Chondrocyte (in vitro differentiated cells): Measurements from ENCODE around the gene KAZALD1. TPM values are rescaled to one million over a fixed set of nuclear protein-coding genes. Genes with fewer than 3 reads are reported as not detected.

Experiments
- DNase-seq: peaks from one replicate; pipeline ENCODE4 v3.0.0; 2021; ENCODE audit warnings: mixed read lengths, low spot score
- H3K27ac Mint-ChIP-seq: one replicate; pipeline ENCODE4 v1.8.0; 2021; ENCODE audit warnings: mild to moderate bottlenecking, moderate library complexity, mixed read lengths; ENCODE audit not compliant: unreplicated experiment
- H3K27me3 Mint-ChIP-seq: 2 replicates; pipeline ENCODE4 v1.8.0; 2021; ENCODE audit warnings: low read depth, mixed read lengths
- H3K36me3 Mint-ChIP-seq: 2 replicates; pipeline ENCODE4 v1.8.0; 2021; ENCODE audit warnings: low read depth, mixed read lengths
- H3K4me1 Mint-ChIP-seq: 2 replicates; pipeline ENCODE4 v1.8.0; 2021; ENCODE audit warnings: low read depth, mild to moderate bottlenecking, mixed read lengths
- H3K4me3 Mint-ChIP-seq: one replicate; pipeline ENCODE4 v1.8.0; 2021; ENCODE audit warnings: mild to moderate bottlenecking, moderate library complexity, mixed read lengths; ENCODE audit not compliant: unreplicated experiment
- H3K9me3 Mint-ChIP-seq: 2 replicates; pipeline ENCODE4 v1.8.0; 2021; ENCODE audit warnings: low read depth, mixed read lengths
- CTCF ChIP-seq: fragments of 200-600 bp; sonication (generic); IDR thresholded peaks from 2 replicates; pipeline ENCODE4 v1.5.0; 2021; ENCODE audit warnings: antibody characterized with exemption, mild to moderate bottlenecking, moderate library complexity
- total RNA-seq: library from RNA; stranded (reverse); gene quantifications from 3 replicates; pipeline ENCODE4 v1.2.1, GENCODE V29; 2021

The KAZALD1 gene
- total RNA-seq, 1 donor from 2014 or later, result 18.9 TPM

- TF ChIP-seq CTCF, result no peak
- no peak for DNase-seq
- Mint-ChIP-seq H3K4me3 (no peak overlapping the region), H3K36me3 (peaks cover 2% of the 10 kb centered on the region), H3K4me1 (peaks cover 26% of the 10 kb centered on the region), H3K27me3 (peaks cover 21% of the 10 kb centered on the region), H3K27ac (no peak overlapping the region), H3K9me3 (no peaks in the 10 kb centered on the region)
Observed at GRCh38 chr10:101044117-101044516, 17.7 kb upstream of the KAZALD1 start.

- Mint-ChIP-seq H3K4me1 (peaks cover 24% of the 10 kb centered on the region), H3K36me3 (no peaks in the 10 kb centered on the region), H3K27ac (no peak overlapping the region), H3K4me3 (no peak overlapping the region), H3K9me3 (no peaks in the 10 kb centered on the region), H3K27me3 (peaks cover 33% of the 10 kb centered on the region)
- TF ChIP-seq CTCF, result no peak
- DNase-seq, result no peak
Observed at GRCh38 chr10:101046332-101047238, 15.2 kb upstream of the KAZALD1 start.

- peaks cover 33% of the 10 kb centered on the region for H3K27me3 Mint-ChIP-seq
- no peaks in the 10 kb centered on the region for H3K36me3 Mint-ChIP-seq
- no peak overlapping the region for H3K4me3 Mint-ChIP-seq
- no peak for DNase-seq
- no peak overlapping the region for H3K27ac Mint-ChIP-seq
- no peaks in the 10 kb centered on the region for H3K9me3 Mint-ChIP-seq
- H3K4me1 Mint-ChIP-seq, result peaks cover 20% of the 10 kb centered on the region
- TF ChIP-seq CTCF, result no peak
Observed at GRCh38 chr10:101047268-101047667, 14.5 kb upstream of the KAZALD1 start.

- H3K27ac Mint-ChIP-seq, result no peak overlapping the region
- H3K9me3 Mint-ChIP-seq, result no peaks in the 10 kb centered on the region
- H3K4me1 Mint-ChIP-seq, result peaks cover 20% of the 10 kb centered on the region
Observed at GRCh38 chr10:101047961-101048892, 13.6 kb upstream of the KAZALD1 start.

More at GRCh38 chr10:101047961-101048892, 13.6 kb upstream of the KAZALD1 start:
- DNase-seq, result no peak
- TF ChIP-seq CTCF, result no peak
- H3K4me3 Mint-ChIP-seq, result no peak overlapping the region
- H3K27me3 Mint-ChIP-seq, result peaks cover 33% of the 10 kb centered on the region
- no peaks in the 10 kb centered on the region for H3K36me3 Mint-ChIP-seq
